HG02885 (cell line): ENCODE measurements around the gene MICAL3.
"Not testable (repeated sequence)": the region's sequence is repeated elsewhere in the genome, so short reads cannot be mapped to it uniquely, and the experiment has no call there.

ENCODE experiments used
- ATAC-seq: cut with Tn5 transposase; IDR thresholded peaks from one replicate; pipeline ENCODE4 v1.9.1; 2021; ENCODE audit warnings: mild to moderate bottlenecking; ENCODE audit not compliant: unreplicated experiment, poor library complexity

The MICAL3 gene

DNA sequence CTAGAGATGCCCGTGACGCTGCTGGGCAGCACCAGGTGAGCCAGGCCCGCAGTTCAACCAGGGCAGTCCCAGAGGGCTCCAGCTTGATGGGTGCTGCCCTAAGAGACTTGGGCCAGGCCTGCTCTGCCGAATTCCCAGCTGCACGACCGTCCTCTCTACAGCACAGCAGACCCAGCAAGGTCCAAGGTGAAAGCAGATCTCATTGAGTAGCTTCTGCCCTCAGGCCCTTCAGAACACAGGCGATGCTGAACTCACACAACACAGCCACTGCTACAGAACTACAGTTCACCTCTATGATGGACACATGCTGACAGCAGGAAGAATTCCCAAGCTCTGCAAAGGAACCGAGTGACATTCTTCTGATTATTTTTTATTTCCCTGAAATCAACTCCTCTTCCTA lies 81.6 kb downstream of the MICAL3 start:
- ATAC-seq, result no peak

DNA sequence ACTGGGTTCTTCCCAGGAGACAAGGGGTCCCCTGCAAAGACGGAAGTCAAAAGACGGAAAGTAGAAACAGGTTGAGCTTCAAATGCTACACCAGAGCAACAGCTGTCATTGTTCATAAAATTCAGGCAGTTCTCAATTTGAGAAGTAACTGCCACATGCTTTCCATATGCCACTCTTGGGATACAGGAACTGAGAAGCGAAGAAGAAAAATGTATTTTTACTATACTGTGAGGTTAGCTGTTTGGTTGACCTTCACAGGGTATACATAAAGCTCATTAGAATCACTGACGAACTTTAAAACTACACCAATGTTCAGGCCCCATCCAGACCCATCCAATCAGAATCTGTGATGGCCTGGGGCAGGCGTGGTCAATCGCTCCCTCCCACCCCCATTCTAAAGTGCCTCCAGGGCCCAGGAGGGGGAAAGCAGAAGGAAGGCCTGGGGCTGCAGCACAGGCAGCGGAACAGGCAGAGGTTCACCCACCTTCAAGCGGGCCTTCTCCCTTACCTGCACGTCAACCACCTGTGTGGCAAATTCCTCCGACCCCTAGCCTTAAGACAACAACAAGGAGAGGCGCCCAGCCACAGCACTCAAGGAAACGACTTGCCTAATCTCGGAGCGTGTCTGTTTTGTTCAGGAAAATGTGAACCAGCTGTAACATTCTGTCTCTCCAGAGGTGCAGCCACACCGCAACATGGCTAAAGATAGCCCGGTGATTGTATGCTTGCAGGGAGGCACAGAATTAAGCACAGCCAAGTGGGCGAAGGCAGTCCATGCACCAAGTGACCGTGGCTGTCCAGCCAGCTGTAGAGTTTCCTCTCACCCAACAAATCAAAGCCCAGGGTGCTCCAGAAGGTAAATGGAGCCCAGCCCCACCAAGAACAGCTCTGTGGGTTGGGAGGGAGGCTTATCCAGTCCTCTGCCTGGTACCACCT lies 82.6 kb downstream of the MICAL3 start:
- no peak for ATAC-seq

DNA sequence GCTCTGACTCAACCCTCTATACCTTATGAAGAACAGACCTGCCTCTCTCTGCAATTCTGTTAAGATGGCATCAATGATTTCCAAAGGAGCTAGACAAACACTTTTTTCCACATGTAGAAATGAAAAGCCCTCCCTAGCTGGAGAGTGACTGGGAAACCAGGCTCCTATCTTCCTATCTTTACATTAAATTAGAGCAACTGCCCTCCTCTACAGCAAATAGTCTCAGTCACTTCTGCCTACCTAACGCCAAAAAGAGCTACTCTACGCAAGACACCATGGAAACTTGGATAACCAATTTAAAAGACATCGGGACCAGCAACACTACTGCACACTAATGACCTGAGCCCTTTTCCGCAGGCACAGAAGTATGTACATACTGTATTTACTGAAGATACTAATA lies 84.8 kb downstream of the MICAL3 start:
- no peak for ATAC-seq

DNA sequence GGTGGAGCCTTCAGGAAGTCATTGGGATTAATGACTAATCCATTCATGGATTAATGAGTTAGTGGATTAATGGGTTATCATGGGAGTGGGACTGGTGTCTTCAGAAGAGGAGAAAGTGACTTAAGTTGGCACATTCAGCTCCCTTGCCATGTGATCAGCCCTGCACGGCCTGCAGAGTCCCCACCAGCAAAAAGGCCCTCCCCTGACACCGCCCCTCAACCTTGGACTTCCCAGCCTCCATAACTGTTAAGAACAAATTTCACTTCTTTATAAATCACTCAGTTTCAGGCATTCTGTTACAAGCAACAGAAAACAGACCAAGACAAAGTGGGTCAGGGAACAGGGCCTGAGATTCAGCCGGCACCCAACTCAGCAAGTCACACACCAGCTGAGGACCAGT lies 85.3 kb downstream of the MICAL3 start:
- ATAC-seq, result no peak

DNA sequence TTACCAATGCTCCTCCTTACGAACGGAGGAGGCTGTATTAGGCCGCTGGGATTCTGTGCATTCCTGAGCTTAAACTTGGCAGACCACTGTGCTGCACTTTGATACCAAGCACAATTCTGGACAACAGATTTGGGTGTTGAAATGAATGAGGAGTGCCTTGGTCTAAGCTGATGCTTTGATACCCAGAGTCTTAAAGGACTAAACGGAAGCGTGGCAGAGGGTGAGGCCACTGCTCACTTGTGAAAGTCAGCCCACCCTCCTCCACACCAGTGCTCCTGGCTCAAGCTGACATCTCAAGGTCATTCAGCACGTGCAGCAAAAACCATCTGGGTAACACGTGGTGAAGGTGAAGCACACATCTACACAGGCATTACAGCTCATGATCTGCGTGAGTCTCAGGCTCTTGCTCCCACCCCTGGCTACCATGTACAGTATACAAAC lies 85.9 kb downstream of the MICAL3 start:
- ATAC-seq, result no peak

DNA sequence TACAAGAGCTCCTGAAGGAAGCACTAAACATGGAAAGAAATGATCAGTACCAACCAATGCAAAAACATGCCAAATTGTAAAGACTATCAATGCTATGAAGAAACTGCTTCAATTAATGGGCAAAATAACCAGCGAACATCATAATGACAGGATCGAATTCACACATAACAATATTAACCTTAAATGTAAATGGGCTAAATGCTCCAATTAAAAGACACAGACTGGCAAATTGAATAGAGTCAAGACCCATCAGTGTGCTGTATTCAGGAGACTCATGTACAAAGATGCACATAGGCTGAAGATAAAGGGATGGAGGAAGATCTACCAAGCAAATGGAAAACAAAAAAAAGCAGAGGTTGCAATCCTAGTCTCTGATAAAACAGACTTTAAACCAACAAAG lies 91.9 kb downstream of the MICAL3 start:
- not testable (repeated sequence) for ATAC-seq

DNA sequence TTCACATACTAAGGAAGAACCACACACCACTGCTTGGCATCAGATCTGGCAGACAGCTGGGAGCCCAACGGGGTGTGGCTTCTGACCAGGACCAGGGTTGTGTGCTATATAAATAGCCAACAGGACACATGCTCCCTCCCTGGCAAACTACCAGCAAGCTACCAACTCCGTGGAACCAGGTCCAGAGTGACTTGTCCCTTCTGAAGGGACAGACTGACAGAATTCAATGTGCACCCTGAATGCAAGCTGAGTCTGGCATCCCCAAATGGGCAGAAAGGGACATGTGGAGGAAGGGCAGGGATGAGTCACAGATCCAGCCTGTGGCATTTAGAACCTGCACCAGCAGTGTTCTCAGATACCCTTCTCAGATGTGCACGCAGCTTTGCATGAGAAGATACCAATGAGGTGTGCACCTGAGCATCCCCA lies 92.9 kb downstream of the MICAL3 start:
- no peak for ATAC-seq

DNA sequence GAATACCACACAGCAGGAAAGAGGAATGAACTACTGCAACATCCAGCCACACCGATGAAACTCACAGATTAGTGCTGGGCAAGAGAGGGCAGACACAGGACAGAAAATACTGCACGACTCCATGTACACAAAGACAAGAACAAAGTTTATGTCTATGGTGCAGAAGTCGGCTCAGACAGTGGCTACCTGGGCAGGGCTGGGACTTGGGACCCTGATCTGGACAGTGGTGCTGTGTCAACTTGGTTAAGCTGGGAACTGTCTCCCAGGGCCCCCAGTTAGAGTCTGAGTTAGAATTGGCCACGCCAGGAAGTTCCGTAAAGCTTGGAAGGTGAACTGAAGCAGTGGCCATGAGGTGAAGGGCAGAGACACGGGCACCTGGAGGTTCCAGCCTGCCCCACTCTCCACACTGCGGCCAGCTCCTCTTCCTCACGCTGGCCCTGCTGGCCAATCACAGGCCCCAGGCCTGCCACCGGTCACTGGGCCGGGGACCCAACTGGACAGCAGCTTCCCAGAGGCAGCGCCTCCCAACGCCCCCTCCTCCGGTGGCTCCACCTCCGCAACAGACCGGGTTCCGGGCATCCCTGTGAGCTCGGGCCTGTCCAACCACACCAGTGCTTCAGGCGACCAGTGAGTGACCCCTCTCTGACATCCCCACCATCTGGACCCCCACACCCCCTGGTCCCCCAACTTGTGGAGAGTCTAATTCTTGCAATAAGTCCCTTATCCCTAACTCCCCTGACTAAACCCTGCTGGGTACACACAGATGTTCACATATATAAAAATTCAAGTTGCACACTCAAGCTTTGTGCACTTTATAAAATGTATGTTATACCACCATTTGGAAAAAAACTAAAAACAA lies 93.7 kb downstream of the MICAL3 start:
- no peak for ATAC-seq

DNA sequence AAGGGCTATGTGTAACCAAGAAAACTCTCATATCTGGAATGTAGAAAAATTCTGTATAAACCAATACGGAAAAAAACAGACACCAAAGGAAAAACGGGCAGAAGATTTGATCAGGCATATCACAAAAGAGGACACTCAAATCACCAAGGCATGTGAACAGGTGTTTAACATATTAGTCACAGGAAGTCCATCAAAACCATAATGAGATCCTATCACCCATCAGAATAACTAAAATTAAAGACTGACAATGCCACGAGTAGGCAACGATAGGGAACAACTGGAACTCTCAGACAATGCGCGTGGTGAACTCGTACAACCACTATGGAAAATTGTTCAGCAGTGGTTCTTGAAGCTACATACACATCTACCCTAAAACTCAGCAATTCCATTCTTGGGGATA lies 94.5 kb downstream of the MICAL3 start:
- ATAC-seq, result no peak

DNA sequence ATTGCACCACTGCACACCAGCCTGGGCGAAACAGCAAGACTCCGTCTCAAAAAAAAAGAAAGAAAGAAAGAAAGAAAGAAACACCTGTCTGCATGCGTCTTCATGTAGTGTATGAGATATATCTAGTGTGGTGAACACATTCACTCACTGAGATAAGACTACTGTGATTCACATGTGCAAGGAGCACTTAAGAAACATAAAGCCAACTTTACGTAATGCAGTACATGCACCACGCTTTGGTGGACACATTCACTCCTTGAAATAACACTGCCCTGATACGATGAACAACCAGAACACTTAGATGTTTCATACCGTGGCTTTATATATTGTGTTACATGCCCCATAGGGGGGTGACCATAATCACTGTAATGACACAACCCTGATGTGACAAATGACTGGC lies 96.0 kb downstream of the MICAL3 start:
- no peak for ATAC-seq

DNA sequence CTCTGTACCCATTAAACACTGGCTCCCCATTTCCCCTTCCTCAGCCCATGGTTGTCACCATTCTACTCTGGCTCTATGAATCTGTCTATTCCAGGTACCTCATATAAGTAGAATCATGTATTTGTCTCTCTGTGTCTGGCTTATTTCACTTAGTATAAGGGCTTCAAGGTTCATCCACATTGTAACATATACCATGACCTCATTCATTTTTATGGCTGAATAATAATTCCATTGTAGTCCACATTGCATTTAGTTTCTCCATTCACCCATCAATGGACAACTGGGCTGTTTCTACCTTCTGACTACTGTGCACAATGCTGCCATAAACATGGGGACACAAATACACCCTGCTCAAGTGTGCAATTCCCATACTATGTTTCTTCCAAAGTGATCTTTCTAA lies 97.3 kb downstream of the MICAL3 start:
- no peak for ATAC-seq

DNA sequence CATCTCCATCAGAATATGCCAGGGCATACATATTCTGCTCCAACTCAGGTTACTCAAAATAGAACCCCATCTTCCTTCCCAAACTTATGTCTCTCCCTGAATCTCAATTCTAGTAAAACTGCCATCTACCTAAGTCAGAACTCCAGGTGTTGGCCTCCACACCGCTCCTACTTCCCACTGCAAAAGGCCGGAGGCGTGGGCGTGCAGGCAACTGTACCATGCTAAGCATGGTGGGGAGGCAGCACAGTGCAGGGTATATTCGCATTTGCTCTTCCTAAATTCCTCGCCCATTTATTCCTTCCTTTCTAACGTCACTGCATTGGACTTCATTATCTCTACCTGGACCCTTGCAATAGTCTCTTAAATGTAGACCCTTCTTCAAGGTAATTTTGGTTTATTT lies 97.8 kb downstream of the MICAL3 start:
- ATAC-seq, result no peak

DNA sequence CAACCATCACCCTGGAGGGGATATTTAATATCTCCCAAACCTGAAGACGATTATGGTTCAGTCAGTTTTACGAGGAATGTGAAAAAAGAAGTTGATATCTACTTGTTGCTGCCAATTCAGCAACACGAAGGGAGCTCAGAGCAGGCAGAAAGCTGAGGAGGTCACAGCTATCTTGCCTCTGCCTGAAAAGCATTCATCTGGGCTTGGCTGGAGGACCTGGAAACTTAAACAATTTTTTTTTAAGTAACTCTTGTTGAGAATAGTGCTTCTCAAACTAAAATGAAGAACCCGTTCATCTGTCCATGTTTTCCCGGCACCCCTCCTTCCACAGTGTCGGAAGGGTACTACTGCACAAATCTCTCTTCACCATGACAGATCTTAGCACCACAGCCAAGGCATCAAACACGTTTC lies 98.9 kb downstream of the MICAL3 start:
- ATAC-seq, result no peak

DNA sequence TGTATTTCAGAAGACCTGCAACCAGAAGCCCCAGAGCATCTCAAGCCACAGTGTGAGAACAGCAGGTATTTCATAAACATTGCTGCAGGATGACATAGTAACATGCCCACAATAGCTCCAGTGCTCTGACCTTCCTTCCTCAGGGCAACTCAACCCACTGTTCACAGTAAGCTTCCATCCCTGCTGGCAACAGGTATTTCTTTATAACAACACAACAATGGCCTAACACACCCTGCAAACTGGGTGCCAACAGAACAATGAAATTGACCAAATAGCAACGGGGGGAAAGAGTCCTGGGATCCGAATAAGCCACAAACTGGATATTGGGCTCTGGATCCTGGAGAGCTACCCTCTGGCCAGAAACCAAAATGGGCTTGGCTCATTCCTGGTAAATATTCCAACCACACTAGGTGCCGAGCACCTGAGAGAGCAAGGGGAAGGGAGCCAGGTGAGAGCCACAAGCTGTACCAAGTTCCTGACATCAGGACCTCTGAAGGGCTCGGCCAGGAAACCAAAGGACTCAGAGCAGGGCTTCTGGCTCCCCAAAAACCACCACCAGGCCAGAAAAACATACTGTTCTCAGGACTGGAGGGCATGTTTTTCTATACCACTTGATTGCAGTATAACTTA lies 99.5 kb downstream of the MICAL3 start:
- no peak for ATAC-seq

DNA sequence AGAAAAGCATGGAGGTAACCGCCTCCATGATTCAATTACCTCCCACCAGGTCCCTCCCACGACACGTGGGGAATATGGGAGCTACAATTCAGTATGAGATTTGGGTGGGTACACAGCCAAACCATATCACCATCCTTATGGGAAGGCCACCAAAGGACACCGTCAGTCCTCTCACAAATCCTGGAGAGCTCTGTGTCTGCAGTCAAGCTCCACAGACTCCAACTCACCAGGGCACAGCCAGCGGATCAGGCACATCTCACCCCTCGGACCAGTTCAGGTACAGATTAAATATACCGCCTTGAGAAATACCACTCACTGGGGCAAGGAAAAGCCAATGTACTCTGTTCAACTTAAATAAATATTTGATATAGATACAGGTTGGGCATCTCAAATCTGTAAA lies 100.3 kb downstream of the MICAL3 start:
- ATAC-seq, result no peak

DNA sequence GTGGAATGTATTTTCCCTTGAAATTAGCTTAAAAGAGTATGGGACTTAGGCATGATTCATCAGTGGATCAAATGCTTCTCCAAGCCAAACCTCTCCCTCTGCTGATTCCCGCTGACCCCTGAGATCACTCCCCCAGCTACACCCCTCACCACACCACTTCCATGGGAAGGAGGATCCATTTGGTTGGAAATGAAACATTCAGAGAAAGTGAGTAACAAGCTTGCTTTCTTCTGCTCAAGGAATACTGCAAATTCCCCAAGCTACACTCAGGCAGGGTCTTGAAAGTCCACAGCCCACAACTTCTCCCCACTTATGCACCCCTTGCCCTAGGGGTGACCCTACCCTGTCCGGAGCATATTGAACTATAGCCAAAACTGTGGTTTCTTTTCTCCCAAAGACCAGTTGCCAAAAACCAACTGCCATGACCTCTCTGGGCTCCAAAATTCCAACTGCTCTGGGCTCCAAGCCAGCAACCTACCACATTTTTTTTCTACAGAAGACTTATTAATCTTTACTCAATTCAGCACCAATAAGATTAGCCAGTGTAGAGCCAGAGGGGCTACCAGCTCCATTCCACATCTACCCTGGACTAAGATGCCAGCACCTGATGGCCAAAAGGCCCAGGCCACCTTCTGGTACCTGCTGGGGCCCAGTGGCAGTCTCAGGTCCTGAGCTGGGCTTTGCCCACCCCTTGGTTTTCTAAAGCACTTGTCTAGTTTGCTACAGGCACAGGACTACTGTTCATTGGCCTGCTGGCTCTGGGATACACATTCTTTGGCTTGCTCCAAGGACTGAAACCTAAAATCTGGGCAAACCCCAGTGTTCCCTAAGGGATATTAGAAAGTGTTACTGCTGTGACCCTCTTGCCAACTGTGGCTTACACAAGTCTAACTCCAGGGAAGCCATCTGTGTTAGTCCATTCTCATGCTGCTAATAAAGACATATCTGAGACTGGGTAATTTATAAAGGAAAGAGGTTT lies 101.1 kb downstream of the MICAL3 start:
- no peak for ATAC-seq

DNA sequence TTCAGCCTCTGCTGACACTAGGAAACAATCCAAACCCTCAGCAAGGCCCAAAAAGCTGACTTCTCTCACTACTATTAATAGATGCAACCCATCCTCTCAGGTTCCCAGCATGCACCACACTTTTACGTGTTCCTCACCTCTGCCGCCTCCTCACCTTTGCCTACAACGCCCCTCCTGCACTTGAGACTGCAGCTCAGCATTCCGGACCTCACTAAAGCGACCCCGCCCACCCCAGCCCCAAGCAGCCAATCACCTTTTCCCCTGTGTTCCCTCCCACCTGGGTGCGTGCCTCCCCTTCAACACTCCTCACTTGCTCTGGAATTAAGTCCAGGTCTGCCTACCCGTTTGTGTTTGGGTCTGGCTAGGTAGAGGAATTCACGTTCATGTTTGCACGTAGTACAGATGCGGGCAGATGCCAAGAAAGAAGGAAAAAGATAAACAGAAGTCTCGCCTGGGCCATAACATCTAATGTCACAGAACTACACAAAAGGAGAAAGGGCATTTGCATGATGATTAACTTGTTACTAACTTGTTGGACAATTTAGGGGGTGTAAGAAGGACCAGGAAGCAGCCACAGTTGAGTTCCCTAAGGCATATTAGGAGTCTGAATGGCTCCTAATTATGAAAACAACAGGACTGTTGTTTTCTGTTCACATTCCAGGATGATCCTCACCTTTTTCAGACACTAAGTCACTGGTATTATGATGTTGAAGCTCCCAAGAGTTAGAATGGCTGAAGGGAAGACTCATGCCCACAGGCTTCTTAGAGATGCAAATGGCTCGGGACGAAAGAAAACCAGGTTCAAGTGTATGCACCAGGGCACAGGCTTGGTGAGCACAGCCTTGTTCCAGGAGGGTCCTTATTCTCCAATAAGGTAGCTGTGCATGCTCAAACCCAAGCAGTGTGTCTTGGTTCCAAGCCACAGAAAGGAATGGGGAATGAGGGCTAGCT lies 102.2 kb downstream of the MICAL3 start:
- ATAC-seq, result no peak

DNA sequence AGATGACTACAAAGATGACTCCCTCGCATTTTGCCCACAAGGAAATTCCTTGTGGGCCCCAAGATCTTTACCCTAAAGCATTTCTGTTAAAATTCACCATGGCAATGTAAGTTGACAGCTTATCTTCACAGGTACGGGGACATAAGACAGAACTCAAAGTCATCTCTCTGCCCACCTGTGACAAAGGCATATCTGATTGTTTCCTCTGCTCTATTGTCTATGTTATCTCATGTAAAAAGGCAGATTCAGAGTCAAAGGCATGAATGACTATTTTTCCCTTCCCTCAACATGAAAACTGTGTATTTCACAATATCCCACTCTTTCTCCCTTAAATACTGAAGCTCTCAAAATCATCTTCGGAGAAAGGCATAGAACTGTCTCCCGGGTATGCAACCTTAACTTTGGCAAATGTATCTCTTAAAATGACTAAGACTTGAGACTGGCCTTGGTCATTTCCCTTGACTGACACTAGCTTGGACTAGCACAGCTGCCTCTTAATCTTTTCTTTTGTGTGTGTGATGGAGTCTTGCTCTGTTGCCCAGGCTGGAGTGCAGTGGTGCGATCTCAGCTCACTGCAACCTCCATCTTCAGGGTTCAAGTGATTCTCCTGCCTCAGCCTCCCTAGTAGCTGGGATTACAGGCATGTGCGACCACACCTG lies 103.2 kb downstream of the MICAL3 start:
- no peak for ATAC-seq
